Rectal smooth muscle tissue (tissue), 1 donor: ENCODE data around the gene CRTC1.

ENCODE experiments used
- H3K27ac ChIP-seq: one replicate; pipeline ENCODE4 v1.7.0; 2013; ENCODE audit warnings: low read depth, low read length, inconsistent platforms
- H3K27me3 ChIP-seq: one replicate; pipeline ENCODE4 v1.7.0; 2013; ENCODE audit warnings: low read length; ENCODE audit not compliant: control insufficient read depth, insufficient read depth
- H3K36me3 ChIP-seq: one replicate; pipeline ENCODE4 v1.7.0; 2013; ENCODE audit warnings: low read length; ENCODE audit not compliant: control insufficient read depth, insufficient read depth
- H3K4me1 ChIP-seq: one replicate; pipeline ENCODE4 v1.7.0; 2013; ENCODE audit warnings: low read length; ENCODE audit not compliant: control insufficient read depth, insufficient read depth
- H3K4me3 ChIP-seq: one replicate; pipeline ENCODE4 v1.7.0; 2013; ENCODE audit warnings: low read length
- H3K9ac ChIP-seq: one replicate; pipeline ENCODE4 v1.7.0; 2013; ENCODE audit warnings: low read length

CRTC1 gene

DNA sequence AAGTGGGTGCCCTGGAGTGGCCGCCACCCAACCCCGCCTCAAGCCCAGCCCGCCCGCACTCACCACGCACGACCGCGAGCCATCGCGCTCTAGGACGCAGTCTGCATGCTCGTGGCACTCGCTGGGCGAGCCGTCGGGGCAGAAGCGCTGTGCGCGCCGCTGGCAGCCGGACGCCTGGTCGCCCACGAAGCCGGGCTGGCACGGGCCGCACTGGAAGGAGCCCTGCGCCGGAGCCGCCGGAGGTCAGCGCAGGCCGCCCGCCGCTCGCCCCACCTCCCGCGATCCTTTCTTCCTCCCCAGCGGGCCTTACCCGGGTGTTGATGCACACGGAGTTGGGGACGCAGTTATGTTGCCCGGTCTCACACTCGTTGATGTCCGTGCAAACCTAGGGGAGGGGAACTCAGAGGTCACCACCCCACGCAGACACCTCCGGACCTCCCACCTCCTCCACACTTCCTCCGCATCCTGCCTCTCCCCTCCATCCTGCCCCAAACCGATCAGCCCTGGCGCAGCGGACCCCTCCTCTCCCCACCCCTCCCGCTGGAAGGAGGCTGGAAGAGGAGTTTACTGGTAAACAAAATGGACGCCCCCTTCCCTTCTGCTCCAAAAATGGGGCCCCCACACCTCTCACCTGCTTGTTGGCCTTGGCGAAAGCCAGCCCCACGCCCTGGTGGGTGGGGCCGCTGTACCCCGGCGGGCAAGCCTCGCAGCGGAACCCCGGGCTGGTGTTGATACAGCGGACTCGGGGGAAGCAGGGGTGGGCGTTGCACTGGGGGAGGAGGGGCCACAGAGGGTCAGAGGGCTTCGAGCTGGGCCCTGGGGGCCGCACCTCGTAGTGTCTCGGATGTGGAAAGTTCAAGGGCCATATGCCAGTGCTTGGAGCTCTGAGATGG, 105.3 kb downstream of the CRTC1 start:
- Histone ChIP-seq H3K4me1 (peaks cover 2% of the 10 kb centered on the region), H3K9ac (no peak overlapping the region), H3K36me3 (no peaks in the 10 kb centered on the region), H3K27me3 (peaks cover 38% of the 10 kb centered on the region), H3K4me3 (no peak overlapping the region), H3K27ac (no peak overlapping the region)

DNA sequence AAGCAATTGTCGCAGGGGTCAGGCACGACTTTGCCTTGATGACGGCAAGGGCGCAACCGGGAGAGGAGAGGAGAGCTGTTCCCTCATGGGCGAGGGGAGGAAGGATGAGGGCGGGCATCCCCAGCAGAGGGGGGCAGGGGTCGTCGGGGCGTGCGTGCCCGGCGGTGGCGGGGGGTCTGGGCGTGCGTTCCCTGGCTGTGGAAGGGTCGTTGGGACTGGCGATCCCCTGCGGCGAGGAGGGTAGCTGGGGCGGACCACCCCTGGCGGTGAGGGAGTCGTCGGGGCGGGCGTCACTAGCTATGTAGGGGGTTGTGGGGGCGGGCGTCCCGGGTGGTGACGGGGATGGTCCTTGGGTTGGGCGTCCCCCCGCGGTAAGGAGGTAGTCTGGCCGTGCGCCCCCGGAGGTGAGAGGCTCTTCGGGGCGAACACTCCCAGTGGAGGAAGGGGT, 106.0 kb downstream of the CRTC1 start:
- Histone ChIP-seq H3K4me1 (peaks cover 2% of the 10 kb centered on the region), H3K4me3 (peak overlapping the region; percentile 11)

DNA sequence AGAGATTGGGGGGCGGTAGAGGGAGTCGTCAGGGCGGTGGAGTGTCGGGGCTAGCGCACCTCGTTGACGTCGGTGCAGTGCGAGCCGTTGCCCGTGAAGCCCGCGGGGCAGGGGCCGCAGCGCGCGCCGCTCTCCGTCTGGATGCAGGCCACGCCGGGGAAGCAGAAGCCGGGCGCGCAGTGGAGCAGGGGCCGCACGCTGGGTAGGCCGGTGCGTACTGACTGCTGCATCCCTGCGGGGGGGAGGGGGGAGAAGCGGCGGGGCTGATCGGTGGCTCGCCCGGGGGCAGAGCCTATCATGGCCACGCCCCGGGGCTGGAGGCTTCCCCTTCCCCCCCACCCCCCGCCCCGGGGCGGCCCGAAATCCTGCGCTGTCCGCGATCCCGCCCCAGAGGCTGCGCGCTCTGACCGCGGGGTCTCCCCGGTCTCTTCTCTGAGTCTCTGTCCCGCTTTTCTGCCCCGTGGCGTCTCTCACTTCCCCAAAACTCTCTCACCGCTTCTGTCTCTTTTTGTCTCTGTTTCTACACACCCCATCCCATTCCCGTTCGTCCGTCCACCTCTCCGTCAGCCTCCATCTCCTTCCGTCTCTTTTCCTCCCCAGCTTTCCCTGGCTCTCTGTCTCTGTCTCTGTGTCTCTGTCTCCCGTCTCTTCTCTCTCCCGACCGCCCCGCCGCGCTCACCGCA, 106.5 kb downstream of the CRTC1 start:
- H3K27ac ChIP-seq = no peak overlapping the region
- H3K9ac ChIP-seq = no peak overlapping the region
- no peaks in the 10 kb centered on the region for H3K36me3 ChIP-seq
- H3K4me1 ChIP-seq = peaks cover 2% of the 10 kb centered on the region
- peaks cover 45% of the 10 kb centered on the region for H3K27me3 ChIP-seq
- H3K4me3 ChIP-seq = peak overlapping the region; percentile 41

More for the DNA sequence above, 106.0 kb downstream of the CRTC1 start:
- H3K27ac ChIP-seq = no peak overlapping the region
- no peak overlapping the region for H3K9ac ChIP-seq
- H3K36me3 ChIP-seq = no peaks in the 10 kb centered on the region
- H3K27me3 ChIP-seq = peaks cover 41% of the 10 kb centered on the region

DNA sequence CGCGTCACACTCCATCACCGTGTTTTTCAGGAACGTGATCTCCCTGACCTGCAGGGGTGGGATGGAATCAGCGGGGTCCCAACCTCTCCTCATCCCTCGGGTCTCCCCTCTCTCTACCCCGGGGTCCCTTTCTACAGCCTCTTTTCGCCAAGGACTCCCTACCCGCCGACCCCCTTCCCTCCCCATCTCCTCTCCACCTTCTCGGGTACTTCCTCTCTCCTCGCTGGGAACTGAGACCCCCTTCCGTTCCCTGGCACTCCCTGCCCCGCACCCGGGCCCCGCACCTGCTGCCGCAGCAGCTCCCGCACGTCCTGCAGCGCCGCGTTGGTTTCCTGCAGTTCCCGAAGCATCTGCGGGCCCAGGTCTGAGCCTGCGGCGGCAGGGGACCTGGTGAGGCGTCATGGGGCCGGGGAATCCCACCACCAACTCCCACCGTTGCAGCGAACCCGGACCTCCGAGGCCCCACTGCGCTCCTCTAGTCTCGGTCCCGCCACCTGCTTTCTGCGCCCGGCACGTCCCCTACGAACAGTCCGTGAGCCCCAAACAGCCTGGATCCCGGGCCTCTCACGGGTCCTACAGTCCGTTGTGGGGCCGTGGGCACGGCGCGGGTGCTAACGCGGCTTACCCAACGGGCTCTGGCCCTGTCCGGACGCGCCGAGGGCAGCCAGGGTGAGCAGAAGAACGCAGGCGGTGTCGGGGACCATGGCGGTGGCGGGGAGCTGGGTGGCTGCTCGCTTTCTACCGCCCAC, 107.3 kb downstream of the CRTC1 start, which contains the start of gene COMP:
TSS of gene COMP (minus strand) at position 740 of the 749 bp plus-strand sequence. CDS start at position 704, 36 bp downstream.
- Histone ChIP-seq H3K4me3 (peak within 1 kb of the TSS; percentile 41), H3K9ac (no peak within 1 kb of the TSS), H3K36me3 (no peaks in the 10 kb centered on the region), H3K27ac (no peak within 1 kb of the TSS), H3K4me1 (no peaks in the 10 kb centered on the region), H3K27me3 (peaks cover 43% of the 10 kb centered on the region)

DNA sequence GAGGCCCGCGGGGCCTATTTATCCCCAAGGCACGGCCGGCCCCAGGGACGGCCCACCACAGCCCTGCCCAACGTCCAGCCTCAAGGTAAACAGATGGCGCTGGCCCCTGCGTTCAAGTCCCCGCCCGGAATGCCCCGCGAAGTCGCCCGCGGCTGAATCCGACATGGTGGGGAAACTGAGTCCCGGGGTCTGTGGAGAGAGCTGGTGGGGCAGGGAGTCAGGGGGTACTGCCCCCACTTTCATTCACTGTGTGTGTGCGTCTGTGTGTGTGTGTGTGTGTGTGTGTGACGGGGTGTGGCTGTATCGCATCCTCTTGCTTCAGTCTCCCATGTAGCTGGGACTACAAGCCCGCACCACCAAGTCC, 107.8 kb downstream of the CRTC1 start:
- Histone ChIP-seq H3K27ac (no peak overlapping the region), H3K9ac (no peak overlapping the region), H3K27me3 (peaks cover 46% of the 10 kb centered on the region), H3K4me3 (no peak overlapping the region), H3K4me1 (no peaks in the 10 kb centered on the region), H3K36me3 (no peaks in the 10 kb centered on the region)

DNA sequence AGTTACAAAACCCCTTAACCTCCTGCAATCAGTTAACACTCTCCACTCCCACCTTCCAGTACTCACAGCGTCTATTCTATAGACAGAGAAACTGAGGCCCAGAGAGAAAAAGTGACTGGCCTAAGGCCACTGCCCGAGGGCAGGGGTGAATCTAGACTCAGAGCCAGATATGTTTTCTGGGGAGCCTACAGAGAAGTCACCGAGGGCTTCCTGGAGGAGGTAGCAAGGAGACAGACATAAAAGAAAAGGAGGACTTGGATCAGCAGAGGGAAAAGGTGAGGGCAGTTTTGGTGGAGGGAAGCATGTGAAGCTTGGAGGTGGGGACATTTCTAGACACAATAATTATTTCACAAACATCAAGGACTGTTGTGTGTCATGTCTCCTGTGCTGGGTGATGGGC, 109.2 kb downstream of the CRTC1 start:
- no peak overlapping the region for H3K27ac ChIP-seq
- no peak overlapping the region for H3K9ac ChIP-seq
- H3K27me3 ChIP-seq = peaks cover 45% of the 10 kb centered on the region
- no peaks in the 10 kb centered on the region for H3K4me1 ChIP-seq
- no peak overlapping the region for H3K4me3 ChIP-seq
- H3K36me3 ChIP-seq = no peaks in the 10 kb centered on the region

DNA sequence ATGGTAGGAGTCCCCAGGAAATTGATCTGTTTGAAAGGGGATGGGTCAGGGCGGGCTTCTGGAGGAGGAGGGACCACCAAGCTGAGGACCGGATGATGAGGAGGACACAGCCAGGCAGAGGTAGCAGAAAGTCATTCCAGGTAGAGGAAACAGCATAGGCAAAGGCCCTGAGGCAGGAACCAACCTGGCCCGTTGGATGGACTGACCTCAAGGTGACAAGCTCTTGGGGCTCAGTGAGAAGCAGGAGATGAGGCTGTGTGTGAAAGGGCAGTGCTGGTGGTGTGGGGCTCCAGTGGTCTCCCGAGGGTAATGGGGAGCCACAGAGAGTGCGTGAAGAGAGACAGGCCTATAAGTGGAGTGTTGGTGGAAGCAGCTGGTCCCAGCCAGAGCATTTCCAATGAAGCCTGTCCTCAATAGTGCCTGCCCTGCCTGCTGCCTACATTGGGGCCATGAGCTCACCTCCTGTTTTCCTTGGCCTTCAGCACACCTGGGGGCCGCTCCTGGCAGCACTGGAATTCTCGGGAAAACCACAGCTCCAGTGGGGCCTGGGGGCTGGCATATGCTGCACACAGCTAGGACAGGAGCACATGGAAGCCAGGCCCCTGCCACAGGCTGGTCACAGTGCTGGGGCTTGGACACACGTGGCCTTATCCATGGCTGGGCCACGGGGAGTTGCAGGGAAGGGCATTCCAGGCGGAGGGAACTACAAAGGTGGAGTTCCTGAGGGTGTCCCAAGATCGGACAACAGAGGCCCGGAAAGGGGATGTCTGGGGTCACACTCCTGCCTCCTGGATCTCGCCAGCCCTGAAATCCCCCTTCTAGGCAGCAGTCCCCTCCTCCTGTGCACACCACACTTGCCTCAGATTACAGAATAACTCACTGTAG, 109.9 kb downstream of the CRTC1 start:
- H3K4me3 ChIP-seq = no peak overlapping the region
- peaks cover 46% of the 10 kb centered on the region for H3K27me3 ChIP-seq
- no peak overlapping the region for H3K9ac ChIP-seq
- H3K4me1 ChIP-seq = no peaks in the 10 kb centered on the region
- no peaks in the 10 kb centered on the region for H3K36me3 ChIP-seq
- H3K27ac ChIP-seq = no peak overlapping the region

DNA sequence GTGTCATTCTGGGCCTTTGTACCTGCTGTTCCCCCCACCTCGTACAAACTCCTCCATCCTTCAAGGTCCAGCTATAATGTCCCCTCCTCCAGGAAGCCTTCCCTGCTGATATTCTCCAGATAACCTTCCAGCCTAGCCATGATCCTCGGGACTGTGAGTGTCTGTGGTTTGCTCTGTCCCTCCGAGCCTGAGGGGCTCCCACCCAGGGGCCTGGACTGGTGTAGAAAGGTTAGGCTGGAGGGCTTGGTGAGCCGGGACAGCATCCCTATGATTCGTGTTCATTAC, 110.5 kb downstream of the CRTC1 start:
- Histone ChIP-seq H3K27me3 (peaks cover 45% of the 10 kb centered on the region), H3K27ac (no peak overlapping the region), H3K9ac (no peak overlapping the region), H3K4me3 (no peak overlapping the region), H3K36me3 (no peaks in the 10 kb centered on the region), H3K4me1 (no peaks in the 10 kb centered on the region)

DNA sequence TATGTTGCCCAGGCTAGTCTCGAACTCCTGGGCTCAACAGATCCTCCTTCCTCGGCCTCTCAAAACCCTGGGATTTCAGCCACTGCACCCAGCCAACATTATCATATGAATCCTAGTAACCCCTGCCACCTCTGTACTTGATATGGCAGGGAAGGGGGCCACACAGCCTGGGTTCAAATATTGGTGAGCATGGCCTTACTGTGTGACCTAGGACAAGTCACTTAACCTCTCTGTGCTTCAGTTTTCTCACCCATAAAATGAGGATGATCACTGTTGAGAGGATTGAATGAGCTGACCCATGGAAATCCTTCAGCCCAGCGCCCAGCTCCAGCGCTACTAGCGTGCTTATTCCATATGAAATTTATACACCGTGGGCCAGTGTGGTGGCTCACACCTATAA, 111.2 kb downstream of the CRTC1 start:
- Histone ChIP-seq H3K27me3 (peaks cover 42% of the 10 kb centered on the region), H3K36me3 (no peaks in the 10 kb centered on the region), H3K27ac (no peak overlapping the region)

DNA sequence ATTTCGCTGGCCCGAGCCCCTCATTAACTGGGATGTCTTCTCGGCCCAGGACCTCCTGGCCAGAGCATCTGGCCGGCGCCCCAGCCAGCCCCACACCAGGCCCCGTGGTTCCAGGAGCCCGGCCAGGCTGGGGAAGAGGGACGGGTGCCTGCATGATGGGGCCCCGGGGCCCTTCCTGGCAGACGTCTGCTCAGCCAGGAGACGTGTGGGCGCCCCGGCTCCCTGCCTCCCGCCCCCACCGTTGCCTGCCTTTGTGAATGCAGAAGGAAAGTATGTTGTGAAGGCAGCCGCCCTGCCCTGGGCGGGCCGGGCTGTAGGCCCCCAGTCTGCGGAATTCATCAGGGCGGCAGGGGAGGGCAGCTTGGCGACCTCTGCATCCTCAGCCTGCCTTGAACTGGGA, 112.1 kb downstream of the CRTC1 start:
- no peaks in the 10 kb centered on the region for H3K4me1 ChIP-seq
- no peaks in the 10 kb centered on the region for H3K36me3 ChIP-seq
- no peak overlapping the region for H3K4me3 ChIP-seq
- H3K9ac ChIP-seq = no peak overlapping the region
- H3K27me3 ChIP-seq = peaks cover 35% of the 10 kb centered on the region
- H3K27ac ChIP-seq = no peak overlapping the region

More for the DNA sequence above, 111.2 kb downstream of the CRTC1 start:
- H3K9ac ChIP-seq = no peak overlapping the region
- no peak overlapping the region for H3K4me3 ChIP-seq
- no peaks in the 10 kb centered on the region for H3K4me1 ChIP-seq

DNA sequence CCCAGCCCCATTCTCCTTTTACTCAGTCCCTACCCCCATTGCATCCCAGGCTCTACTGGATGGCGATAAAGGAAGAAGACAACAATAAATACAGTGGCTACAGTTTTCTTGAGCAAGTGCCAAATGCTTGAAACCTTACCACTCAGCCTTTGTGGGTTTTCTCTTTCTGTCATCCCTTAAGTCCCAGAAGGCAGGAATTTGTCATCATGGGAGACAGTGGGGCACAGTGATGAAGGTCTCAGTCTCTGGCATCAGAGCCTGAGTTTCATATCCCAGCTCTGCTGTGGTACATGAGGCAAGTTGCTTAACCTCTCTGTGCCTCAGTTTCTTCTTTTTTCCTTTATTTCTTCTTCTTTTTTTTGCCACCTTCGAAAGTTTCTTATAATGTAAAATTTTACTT, 112.8 kb downstream of the CRTC1 start:
- H3K27me3 ChIP-seq = peaks cover 28% of the 10 kb centered on the region
- H3K4me3 ChIP-seq = no peak overlapping the region

More for the DNA sequence above, 112.8 kb downstream of the CRTC1 start:
- Histone ChIP-seq H3K27ac (no peak overlapping the region), H3K9ac (no peak overlapping the region), H3K36me3 (no peaks in the 10 kb centered on the region), H3K4me1 (no peaks in the 10 kb centered on the region)
